ENCODE data around the gene KLHL29. TPM values are rescaled to one million over a fixed set of nuclear protein-coding genes. Genes with fewer than 3 reads are reported as not detected.

The KLHL29 gene
- total RNA-seq, 2 experiments from 2014 or later: 0.15 to 0.21 TPM

GRCh38 chr2:23522726-23523372, 137.9 kb downstream of the KLHL29 start:
- CTCF ChIA-PET: no interaction called here
- POLR2A ChIA-PET: no interaction called here

GRCh38 chr2:23523373-23524260, 138.6 kb downstream of the KLHL29 start:
- POLR2A ChIA-PET: no interaction called here
- CTCF ChIA-PET: no interaction called here

- ChIA-PET POLR2A (no interaction called here), CTCF (no interaction called here)
Observed at GRCh38 chr2:23524261-23524706, 139.3 kb downstream of the KLHL29 start.

GRCh38 chr2:23525137-23525765, 140.3 kb downstream of the KLHL29 start:
- ChIA-PET CTCF (no interaction called here), POLR2A (no interaction called here)

GRCh38 chr2:23526114-23526513, 141.1 kb downstream of the KLHL29 start:
- CTCF ChIA-PET: no interaction called here
- POLR2A ChIA-PET: no interaction called here

- CTCF ChIA-PET: no interaction called here
- POLR2A ChIA-PET: no interaction called here
Observed at GRCh38 chr2:23526835-23527790, 142.1 kb downstream of the KLHL29 start.

GRCh38 chr2:23528171-23528570, 143.2 kb downstream of the KLHL29 start:
- ChIA-PET POLR2A (no interaction called here), CTCF (no interaction called here)

GRCh38 chr2:23528690-23529089, 143.7 kb downstream of the KLHL29 start:
- CTCF ChIA-PET: no interaction called here
- POLR2A ChIA-PET: no interaction called here

GRCh38 chr2:23529659-23530058, 144.7 kb downstream of the KLHL29 start:
- ChIA-PET CTCF (no interaction called here), POLR2A (no interaction called here)

- CTCF ChIA-PET: interaction anchor here (0.6 kb wide), 1 partner anchor 75 kb away, joined by 4 read pairs; no protein-coding TSS in a partner anchor
- POLR2A ChIA-PET: no interaction called here
Observed at GRCh38 chr2:23530206-23530908, 145.4 kb downstream of the KLHL29 start.

- CTCF ChIA-PET: interaction anchor here (0.6 kb wide), 1 partner anchor 76 kb away, joined by 4 read pairs; no protein-coding TSS in a partner anchor
- POLR2A ChIA-PET: no interaction called here
Observed at GRCh38 chr2:23530909-23531276, 145.9 kb downstream of the KLHL29 start.

GRCh38 chr2:23531280-23531679, 146.3 kb downstream of the KLHL29 start:
- CTCF ChIA-PET: interaction anchor here (0.6 kb wide), 1 partner anchor 76 kb away, joined by 4 read pairs; no protein-coding TSS in a partner anchor
- POLR2A ChIA-PET: no interaction called here

GRCh38 chr2:23531881-23532280, 146.9 kb downstream of the KLHL29 start:
- CTCF ChIA-PET: no interaction called here

GRCh38 chr2:23532391-23533337, 147.7 kb downstream of the KLHL29 start:
- ChIA-PET POLR2A (no interaction called here), CTCF (no interaction called here)

More at GRCh38 chr2:23531881-23532280, 146.9 kb downstream of the KLHL29 start:
- POLR2A ChIA-PET: no interaction called here

GRCh38 chr2:23533338-23533695, 148.3 kb downstream of the KLHL29 start:
- POLR2A ChIA-PET: no interaction called here
- CTCF ChIA-PET: no interaction called here

- CTCF ChIA-PET: no interaction called here
- POLR2A ChIA-PET: no interaction called here
Observed at GRCh38 chr2:23534771-23535170, 149.8 kb downstream of the KLHL29 start.

- CTCF ChIA-PET: no interaction called here
- POLR2A ChIA-PET: no interaction called here
Observed at GRCh38 chr2:23536326-23536725, 151.3 kb downstream of the KLHL29 start.

GRCh38 chr2:23537991-23538390, 153.0 kb downstream of the KLHL29 start:
- CTCF ChIA-PET: no interaction called here
- POLR2A ChIA-PET: no interaction called here

All from activated CD8-positive, alpha-beta memory T cell treated with anti-CD3 and anti-CD28 coated beads for 36 hours (primary cell).